Daoy (cell line): ENCODE results near the gene ARRDC2. TPM values are rescaled to one million over a fixed set of nuclear protein-coding genes. Genes with fewer than 3 reads are reported as not detected.
"Not testable (repeated sequence)": the region's sequence is repeated elsewhere in the genome, so short reads cannot be mapped to it uniquely, and the experiment has no call there.

Experiments used
- DNase-seq: peaks from one replicate; pipeline ENCODE4 v3.0.0-alpha.2; 2015; ENCODE audit warnings: low read depth
- total RNA-seq: library from RNA; depleted of rRNA; stranded (reverse); fragments of >200 nt; shearing (Covaris generic); gene quantifications from 2 replicates; pipeline ENCODE4 v1.2.3, GENCODE V29; 2014

ARRDC2 gene
- total RNA-seq, 1 experiment from 2014 or later = 35.7 TPM

GRCh38 chr19:18016209-18016910, 8.4 kb downstream of the ARRDC2 start:
- DNase-seq = no peak

- DNase-seq = peak; percentile 43
These were observed 9.5 kb downstream of the ARRDC2 start for GRCh38 chr19:18017275-18018083.

- DNase-seq = peak; percentile 60
These were observed 12.5 kb downstream of the ARRDC2 start for GRCh38 chr19:18020212-18021085.

- peak; percentile 92 for DNase-seq
These were observed 13.3 kb downstream of the ARRDC2 start for GRCh38 chr19:18021121-18021755.

GRCh38 chr19:18023622-18024251, 15.8 kb downstream of the ARRDC2 start:
- DNase-seq = peak; percentile 82

GRCh38 chr19:18027151-18027550, 19.2 kb downstream of the ARRDC2 start:
- DNase-seq = no peak

- DNase-seq = peak; percentile 52
These were observed 21.8 kb downstream of the ARRDC2 start for GRCh38 chr19:18029617-18030338.

GRCh38 chr19:18031401-18031800, 23.4 kb downstream of the ARRDC2 start:
- not testable (repeated sequence) for DNase-seq

GRCh38 chr19:18032102-18032501, 24.1 kb downstream of the ARRDC2 start:
- not testable (repeated sequence) for DNase-seq

GRCh38 chr19:18041054-18041453, 33.1 kb downstream of the ARRDC2 start:
- DNase-seq = no peak

- DNase-seq = no peak
These were observed 35.7 kb downstream of the ARRDC2 start for GRCh38 chr19:18043676-18044075.

- DNase-seq = peak; percentile 93
These were observed 36.9 kb downstream of the ARRDC2 start for GRCh38 chr19:18044825-18045304.

GRCh38 chr19:18045307-18046050, 37.5 kb downstream of the ARRDC2 start:
- no peak for DNase-seq

- peak; percentile 95 for DNase-seq
These were observed 38.2 kb downstream of the ARRDC2 start for GRCh38 chr19:18046059-18046718.

GRCh38 chr19:18049385-18049784, 41.4 kb downstream of the ARRDC2 start:
- peak; percentile 37 for DNase-seq

GRCh38 chr19:18051887-18052286, 43.9 kb downstream of the ARRDC2 start:
- no peak for DNase-seq

- peak; percentile 26 for DNase-seq
These were observed 45.7 kb downstream of the ARRDC2 start for GRCh38 chr19:18053576-18054219.

GRCh38 chr19:18055967-18056366, 48.0 kb downstream of the ARRDC2 start:
- no peak for DNase-seq
